HG03095 (cell line): Measurements from ENCODE around the gene AACS.
"Not testable (repeated sequence)": the region's sequence is repeated elsewhere in the genome, so short reads cannot be mapped to it uniquely, and the experiment has no call there.

Experiments used
- ATAC-seq: cut with Tn5 transposase; IDR thresholded peaks from one replicate; pipeline ENCODE4 v1.9.1; 2021; ENCODE audit warnings: moderate library complexity; ENCODE audit not compliant: unreplicated experiment

The AACS gene

DNA sequence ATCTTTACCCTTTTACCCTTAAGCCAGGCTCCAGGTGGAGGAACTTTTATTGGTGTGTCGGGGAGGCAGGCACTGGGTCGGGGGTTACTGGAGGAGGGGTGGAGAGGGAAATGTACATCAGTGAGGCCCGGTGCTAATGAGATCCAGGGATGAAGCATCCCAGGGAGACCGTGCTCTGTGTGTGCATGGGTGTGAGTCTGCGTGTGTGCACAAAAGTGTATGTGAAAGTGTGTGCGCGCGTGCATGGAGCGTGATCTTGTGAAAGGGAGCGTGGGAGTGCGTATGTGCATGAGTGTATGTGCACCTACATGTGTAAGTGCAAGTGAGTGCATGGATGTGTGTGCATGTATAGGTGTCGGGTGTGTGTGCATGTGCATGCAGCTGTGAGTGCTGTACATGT, 55.3 kb downstream of the AACS start:
- no peak for ATAC-seq

DNA sequence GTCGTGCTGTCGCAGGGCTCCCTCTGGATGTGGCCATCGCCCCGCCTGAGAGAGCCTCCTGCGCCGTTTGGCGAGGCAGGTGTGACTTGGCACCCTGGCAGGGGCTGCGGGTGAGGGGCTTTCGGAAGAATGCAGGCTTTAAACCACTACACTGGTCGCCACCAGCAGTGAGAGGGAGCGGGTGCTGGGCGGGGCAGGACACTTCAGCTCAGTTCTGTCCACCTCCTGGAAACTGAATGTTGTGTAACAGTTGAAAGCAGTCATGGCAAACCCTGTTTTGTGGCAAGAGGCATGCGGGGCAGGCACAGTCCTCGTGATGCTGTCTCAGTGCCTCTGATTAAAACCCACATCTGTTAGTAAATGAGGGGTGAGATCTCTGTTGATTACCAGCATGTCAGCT, 55.9 kb downstream of the AACS start:
- ATAC-seq = no peak

DNA sequence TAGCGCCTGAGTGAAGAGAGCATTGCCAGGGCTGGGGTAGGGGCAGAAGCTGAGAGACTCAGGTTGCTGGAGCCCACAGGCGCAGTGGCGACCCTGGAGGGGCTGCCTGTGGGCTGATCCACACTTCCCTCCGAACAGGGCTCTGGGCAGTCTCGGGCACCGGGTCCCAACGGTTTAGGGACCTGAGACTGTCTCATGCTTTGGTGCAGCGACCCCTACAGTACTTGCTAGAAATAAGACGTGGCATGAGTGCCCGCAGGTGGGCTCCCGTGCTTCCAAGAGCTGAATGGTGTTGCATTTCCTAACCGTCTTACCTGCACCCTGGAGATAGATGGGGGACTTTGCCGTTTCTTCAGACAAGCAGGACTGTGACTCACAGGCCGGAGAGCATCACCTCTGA, 57.4 kb downstream of the AACS start:
- ATAC-seq = no peak

DNA sequence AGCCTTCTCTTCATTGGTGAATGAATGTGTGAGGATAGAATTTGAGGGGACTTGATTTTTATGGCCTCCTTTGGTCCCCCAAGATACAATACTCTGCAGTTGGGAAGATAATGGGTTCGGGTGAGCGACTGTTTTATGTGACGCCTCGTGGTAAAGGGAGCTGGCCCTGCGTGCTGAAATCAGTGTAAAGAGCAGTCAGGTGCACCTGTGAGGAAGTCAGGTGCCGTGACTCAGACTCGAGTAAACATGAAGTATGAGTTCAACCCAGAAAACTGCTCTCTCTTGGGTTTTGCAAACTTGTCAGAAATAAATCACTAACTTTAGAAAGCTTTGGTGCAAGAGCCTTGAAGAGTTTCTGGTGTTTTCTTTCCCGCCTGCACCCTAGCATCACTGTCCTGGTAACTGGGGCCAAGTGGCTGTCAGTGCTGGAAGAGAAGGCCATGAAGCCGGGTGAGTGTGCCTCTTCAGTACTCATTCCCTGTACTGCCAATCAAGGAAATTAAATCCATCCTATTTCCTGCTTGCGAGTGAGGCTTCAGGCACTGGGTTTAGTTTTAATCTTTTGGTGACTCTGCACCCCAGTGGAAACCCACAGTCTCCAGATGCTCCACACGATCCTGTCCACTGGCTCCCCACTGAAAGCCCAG, 59.2 kb downstream of the AACS start:
- no peak for ATAC-seq

DNA sequence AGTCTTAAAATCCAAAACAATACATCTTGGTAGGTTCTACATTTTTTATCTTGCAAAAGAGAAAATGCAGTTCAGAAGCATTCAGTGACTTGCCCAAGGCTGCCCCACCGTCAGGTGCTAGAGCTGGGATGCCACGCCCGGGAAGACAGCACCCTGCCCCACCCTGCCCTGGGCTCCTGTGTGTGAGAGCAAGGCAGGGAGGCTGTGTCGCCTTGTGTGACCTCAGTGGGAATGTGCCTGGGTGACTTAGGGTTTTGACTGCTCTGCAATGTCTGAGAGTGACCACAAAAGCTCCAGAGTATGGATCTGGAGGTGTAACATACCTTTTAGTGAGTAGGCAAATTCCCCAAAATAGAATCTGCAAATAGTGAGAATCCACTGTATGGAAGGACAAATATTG, 60.0 kb downstream of the AACS start:
- no peak for ATAC-seq

DNA sequence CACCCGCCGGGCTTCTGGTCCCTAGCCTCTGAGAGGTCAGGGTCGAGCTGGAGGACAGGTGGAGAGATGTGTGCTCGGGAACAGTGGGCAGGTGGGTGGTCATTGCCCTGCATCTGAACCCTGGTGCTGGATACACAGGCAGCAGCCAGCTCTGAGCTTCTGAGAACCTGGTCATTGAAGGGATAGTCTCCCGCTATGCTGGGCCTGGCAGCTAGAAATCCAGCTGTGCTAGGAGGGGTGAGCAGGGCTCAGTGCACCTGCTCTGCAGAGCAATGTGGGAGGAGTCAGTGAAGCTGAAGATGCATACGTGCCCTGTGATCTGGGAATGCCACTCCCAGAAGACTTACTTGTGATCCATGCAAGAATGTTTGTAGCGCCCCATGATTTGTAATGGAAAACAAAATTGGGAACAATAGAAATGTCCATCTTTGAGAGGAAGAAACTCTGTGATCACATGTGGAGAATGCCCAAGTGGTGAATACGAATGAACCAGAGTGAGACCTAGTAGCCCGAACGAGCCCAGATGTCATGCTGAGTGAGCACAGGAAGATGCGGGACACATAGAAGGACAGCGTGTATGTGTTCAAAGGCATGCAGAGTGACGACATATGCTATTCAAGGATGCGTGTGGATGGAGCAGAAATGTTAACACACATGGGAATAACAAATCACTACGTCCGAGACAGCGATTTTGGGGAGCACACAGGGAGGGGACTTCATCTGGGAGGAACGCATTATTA, 63.4 kb downstream of the AACS start:
- ATAC-seq = no peak

DNA sequence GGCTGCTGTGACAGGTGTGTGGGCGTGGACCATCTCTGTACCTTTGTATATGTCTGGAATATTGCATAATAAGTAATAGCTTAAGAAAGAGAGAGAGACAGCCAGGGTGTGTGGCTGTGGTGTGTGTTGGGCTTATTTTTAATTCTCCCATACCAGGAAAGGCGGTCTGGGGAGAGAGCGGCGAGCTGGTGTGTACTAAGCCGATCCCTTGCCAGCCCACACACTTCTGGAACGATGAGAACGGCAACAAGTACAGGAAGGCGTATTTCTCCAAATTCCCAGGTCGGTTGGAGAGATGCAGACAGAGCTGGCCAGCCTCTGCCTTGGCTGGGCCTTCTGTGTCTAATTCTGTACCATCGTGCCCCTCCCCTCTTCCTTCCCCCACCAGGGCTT, 63.9 kb downstream of the AACS start:
- no peak for ATAC-seq

DNA sequence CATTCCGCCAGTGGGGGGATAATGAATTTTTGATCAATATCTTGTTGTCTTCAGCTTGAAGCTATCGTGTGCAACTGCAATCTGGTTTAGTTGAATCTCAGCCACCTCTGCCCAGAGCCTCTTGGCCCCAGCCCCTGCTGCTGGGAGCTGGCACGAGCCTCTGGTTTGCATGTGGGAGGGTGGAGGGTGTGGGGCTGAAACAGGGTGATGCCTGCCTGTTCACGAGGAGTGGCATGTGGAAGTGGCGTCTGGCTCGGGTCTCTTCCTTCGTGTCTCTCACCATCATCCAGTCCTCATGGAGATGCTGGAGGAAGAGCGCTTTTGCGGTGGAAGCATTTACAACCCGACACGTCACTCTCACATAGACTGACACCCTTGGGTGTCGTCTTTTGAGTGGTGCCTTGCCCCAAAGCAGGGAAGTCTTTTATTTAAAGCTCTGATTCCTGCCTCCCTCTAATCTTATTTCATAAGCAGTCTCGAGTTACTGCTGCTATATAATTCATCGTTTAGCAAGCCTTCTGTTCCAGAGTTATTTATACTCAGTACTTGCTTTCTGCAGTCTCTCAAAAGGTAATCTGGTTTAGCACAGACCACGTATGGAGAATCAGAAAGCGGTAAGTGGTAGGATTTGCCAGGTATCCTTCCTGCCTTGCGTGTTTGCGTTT, 64.5 kb downstream of the AACS start:
- ATAC-seq = no peak

DNA sequence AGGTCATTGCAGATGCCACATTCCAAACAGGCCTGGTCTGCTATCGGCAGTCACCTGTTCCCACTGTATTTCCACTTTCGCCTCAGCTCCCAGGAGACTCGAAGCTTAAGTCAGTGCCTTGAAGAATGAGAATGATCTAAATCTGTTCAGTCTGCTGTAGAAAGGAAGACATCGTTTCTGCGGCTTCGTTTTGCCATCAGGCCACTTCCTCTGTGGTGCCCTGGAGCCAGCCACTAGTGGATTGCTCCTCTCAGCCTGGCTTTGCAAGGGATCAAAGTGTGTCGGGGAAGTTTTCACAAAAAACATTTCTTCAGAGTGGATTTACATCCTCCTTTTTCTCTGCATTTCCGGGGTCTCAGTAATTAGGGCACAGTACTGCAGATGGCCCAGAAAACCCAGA, 66.7 kb downstream of the AACS start:
- no peak for ATAC-seq

DNA sequence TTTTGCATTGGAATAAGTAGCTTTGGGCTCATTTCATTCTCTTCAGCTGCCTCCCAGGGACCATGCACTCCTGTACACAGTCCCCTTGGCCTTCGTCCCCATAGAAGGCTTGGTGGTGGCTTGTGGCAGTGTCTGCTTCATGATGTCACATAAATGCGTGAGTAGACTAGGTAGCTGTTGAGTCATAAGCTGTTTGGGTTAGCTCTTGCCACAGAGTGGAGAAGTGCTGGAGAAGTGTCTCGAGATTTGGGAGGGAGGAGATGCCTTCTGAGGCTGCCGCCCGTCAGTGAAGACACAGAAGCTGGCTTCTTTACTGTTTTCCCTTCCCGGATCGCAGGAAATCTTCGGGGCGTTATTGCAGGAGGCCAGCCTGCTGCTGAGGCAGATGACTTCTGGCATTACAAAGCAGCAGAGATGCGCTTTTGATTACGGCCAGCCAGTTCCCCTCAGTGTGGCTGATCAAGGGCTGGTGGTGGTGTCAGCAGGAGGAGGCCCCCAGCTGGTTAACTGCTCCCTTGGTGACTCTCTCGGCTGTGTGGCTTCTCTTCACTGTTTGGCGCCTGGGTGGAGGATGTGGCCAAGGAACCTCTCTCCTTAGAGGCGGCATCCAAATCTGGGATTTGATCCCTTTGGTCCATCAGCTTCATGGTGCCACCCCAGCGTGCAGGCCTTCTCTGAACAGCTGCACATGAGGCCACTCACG, 67.6 kb downstream of the AACS start:
- no peak for ATAC-seq

DNA sequence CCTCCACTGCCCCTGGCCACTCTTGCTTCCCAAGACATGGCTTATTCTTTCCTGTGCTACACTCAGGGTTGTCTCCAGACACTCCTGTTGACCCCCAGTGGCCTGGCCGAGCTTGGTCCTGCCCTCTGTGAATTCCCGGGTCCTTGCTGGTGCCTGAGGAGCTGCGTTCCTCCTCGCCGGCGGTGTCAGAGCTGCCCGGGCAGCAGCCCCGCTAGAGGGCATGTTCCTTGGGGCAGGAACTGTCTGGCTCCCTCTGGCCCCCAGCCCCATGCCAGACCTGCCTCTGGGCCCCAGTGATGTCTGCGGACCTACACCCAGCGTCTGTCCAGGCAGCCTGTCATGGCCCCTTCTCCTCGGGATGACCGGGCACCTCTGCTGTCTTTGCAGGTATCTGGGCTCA, 68.4 kb downstream of the AACS start:
- no peak for ATAC-seq

DNA sequence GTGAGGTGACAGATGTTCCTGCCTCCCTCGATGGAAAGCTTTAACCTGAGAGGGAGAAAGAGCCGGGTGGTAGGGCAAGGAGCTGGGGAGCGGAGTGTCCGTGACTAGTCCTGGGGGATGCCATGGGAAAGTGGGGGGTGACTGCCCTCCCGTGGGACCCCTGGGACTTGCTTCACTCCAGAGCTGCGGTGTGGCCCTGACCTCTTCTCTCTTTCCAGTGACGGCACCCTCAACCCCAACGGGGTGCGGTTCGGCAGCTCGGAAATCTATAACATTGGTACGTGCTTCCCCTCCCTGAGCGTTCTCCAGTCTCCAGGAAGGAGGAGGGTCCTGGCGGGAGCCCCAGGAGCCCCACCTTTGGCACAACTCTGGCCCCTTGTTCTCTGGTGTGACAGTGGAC, 69.3 kb downstream of the AACS start:
- ATAC-seq = no peak

DNA sequence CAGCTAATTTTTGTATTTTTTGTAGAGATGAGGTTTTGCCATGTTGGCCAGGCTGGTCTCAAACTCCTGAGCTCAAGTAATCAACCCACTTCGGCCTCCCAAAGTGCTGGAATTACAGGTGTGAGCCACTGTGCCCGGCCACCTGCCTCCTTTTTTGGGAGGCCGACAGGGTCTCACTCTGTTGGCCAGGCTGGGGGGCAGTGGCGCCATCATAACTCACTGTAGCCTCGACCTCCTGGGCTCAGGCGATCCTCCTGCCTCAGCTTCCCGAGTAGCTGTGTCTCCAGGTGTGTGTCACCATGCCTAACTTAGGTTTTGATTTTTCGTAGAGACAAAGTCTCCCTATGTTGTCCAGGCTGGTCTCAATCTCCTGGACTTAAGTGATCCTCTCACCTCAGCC, 70.7 kb downstream of the AACS start:
- ATAC-seq = no peak

DNA sequence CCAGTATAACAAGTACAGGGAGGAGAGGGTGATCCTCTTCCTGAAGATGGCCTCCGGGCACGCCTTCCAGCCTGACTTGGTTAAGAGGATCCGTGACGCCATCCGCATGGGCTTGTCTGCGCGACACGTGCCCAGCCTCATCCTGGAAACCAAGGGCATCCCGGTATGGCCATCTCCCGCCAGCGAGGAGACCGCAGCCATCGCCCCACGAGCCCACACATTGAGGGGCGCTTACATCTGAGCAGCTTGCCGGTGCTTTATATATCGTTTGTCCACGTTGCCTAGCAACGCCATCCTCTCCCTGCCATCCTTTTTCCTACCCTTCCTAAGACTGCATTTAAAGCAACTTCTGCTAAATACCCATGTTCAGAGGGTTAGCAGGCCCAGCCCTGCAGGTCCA, 71.5 kb downstream of the AACS start:
- no peak for ATAC-seq

DNA sequence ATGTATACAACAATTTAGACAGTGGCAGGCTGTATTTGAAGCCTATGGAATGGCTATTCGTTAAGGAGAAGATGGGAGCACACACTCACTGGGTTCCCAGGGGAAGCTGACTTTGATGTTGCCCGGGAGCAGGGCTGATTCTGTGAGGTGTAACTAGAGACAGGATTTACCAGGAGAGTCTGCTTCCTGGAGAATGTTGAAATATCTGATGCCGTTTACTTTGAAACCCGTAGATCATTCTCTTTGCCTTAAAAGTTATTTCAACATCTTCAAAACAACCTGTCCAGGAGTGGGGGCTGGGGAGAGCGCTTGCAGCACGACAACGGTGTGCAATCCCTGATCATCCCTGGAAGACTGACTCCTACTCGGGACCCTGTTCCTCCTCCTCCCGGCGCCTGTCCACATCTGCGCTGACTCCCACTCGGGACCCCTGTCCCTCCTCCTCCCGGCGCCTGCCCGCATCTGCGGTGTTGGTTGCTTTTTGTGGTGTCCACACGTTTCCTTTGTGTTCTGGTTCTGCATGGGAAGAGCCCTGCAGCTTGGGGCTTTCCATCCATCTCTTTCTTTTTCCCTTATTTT, 72.6 kb downstream of the AACS start:
- ATAC-seq = no peak

DNA sequence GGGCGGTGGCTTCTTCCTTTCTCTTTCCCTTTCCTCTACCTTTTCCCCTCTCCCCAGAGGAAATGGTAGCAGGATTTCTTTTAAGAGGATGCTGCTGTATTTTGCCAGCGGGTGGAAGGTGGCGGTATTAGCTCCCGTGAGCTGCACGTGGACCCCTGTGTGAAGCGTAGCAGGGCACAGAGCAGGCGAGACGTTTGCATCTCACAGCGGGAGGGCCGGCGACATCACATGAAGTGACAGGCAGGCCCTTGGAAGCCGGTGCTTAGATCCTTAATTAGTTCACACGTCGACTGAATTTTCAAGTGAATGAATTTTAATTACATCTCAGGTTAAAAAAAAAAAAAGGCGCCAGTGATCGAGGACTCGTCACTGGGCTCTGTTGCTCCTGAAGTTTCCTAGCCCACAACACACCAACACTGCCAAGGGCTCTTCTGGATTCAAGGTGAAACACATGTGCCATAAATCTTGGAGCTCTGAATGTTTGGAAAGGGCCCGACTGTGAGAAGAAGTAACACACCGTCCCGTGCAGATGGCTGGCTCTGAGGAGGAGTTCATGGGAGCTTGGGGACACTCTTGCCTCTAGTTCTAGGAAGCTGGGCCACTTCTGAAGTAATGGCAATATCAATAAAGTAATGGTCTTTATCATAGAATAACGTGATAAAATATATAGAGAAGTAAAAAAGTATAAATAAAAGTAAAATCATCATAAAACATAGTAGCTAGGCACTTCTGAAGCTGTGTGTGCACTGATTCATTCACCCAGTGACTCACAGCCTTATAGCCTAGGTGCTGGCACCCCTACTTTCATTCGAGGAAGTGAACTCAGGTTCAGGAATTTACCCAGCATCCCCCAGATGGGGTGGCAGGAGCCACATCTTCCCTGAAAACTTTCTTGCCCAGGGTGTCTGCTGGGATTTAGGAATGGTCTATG, 75.3 kb downstream of the AACS start:
- ATAC-seq = no peak

DNA sequence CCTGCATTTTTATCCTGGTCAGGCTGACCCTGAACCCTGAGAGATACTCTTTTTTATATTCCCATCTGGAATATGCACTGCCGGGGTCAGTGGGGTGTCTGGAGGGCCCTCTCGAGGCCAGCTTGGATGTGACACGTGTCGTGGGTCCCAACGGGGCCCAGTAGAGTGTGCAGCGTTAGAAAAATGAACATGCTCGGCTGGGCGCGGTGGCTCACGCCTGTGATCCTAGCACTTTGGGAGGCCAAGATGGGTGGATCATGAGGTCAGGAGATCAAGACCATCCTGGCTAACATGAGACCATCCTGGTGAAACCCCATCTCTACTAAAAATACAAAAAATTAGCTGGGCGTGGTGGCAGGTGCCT, 76.0 kb downstream of the AACS start:
- not testable (repeated sequence) for ATAC-seq

DNA sequence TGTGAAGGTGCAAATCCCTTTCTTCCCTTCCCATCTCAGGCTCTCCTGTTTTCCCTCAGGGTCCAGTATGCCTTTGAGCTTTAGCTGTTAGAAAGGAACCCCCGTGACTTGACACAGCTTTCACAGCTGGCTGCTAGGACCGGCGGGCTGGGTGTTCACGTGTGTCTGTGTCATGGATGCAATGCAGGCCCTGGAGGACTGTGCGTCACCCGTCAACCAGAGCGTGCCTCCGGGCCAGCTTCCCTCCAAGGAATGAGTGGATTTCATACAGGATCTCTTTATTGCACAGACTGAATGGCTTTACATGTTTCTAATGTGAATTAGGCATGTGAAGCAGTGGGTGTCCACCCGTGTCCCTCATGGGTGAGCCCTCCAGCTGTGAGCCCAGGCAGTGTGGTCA, 77.4 kb downstream of the AACS start:
- ATAC-seq = no peak

DNA sequence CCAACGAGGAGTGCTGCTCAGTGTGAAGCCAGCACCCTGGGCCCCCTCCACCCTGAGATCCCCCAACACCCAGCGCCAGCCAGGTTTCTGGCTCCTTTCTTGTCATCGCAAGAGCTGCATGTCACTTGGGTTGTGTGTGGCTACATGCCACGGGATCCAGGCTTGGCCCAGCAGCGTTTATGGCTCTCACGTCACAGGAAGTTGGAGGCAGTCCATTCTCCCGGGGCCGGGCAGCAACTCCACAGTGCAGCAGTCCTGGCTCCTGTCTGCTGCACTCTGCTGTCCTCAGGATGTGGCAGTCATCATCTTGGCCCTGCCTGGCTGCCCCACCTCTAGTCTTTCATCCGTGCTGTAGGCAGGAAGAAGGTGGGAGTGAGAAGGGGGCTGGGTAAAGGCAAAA, 78.3 kb downstream of the AACS start:
- ATAC-seq = no peak

DNA sequence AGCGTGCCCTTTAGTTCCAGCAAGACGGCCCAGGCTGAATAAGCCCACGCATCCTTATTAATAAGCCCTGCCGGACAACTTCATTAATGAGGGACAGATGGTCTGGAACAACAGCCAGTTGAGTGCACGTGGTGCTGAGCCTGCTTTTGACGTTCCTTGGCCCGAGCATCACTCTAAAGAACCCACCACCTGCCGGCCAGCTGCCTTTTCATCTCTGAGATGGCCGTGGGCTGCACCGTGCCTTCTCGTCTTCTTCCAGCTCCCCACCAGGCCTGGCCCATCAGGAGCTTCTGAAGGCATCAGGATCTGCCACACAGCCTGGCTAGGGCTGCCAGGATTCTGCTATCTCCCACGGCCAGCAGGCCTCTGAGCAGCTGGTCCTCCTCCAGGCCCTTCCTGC, 80.0 kb downstream of the AACS start:
- ATAC-seq = no peak
